ENCODE results near the gene SPPL3. TPM values are rescaled to one million over a fixed set of nuclear protein-coding genes. Genes with fewer than 3 reads are reported as not detected.
"Not testable (repeated sequence)": the region's sequence is repeated elsewhere in the genome, so short reads cannot be mapped to it uniquely, and the experiment has no call there.

The SPPL3 gene
- total and polyA plus RNA-seq, 2 donors: 10.9 to 22.4 TPM

- Histone ChIP-seq H3K4me1 (ENCODE audit: control insufficient read depth in 2 of 2, insufficient read depth in 2 of 2, low read length in 2 of 2) (peaks cover 14 to 28% of the 10 kb centered on the region in 2 donors), H3K27ac (ENCODE audit: low read depth in 1 of 2, low read length in 1 of 2) (no peak overlapping the region), H3K4me3 (ENCODE audit: low read length in 2 of 2) (no peak overlapping the region), H3K27me3 (ENCODE audit: control insufficient read depth in 2 of 2, insufficient read depth in 1 of 2, low read length in 1 of 2) (no peaks in the 10 kb centered on the region), H3K36me3 (ENCODE audit: control insufficient read depth in 2 of 2, insufficient read depth in 2 of 2, low read length in 1 of 2) (peaks cover 4 to 6% of the 10 kb centered on the region in 2 donors), H3K9me3 (ENCODE audit: control insufficient read depth in 2 of 2, insufficient read depth in 1 of 2, low read length in 1 of 2) (peaks cover 2 to 10% of the 10 kb centered on the region in 2 donors)
- peak in 1 of 9 donors; percentile 24 for DNase-seq (ENCODE audit: low read depth in 6 of 9, low spot score in 9 of 9)
- WGBS: 75% methylated on average over 3 of the region's 3 CpGs
Observed at GRCh38 chr12:120799243-120800045, 104.7 kb downstream of the SPPL3 start.

- Histone ChIP-seq H3K27me3 (ENCODE audit: control insufficient read depth in 2 of 2, insufficient read depth in 1 of 2, low read length in 1 of 2) (no peaks in the 10 kb centered on the region), H3K9me3 (ENCODE audit: control insufficient read depth in 2 of 2, insufficient read depth in 1 of 2, low read length in 1 of 2) (peaks cover 2 to 12% of the 10 kb centered on the region in 2 donors), H3K4me1 (ENCODE audit: control insufficient read depth in 2 of 2, insufficient read depth in 2 of 2, low read length in 2 of 2) (peaks cover 14 to 28% of the 10 kb centered on the region in 2 donors), H3K4me3 (ENCODE audit: low read length in 2 of 2) (no peak overlapping the region), H3K36me3 (ENCODE audit: control insufficient read depth in 2 of 2, insufficient read depth in 2 of 2, low read length in 1 of 2) (peaks cover 4 to 6% of the 10 kb centered on the region in 2 donors), H3K27ac (ENCODE audit: low read depth in 1 of 2, low read length in 1 of 2) (no peak overlapping the region)
- WGBS: 56% methylated on average over 4 of the region's 4 CpGs
- DNase-seq (ENCODE audit: low read depth in 6 of 9, low spot score in 9 of 9): no peak
Observed at GRCh38 chr12:120798696-120799095, 105.5 kb downstream of the SPPL3 start.

GRCh38 chr12:120797677-120798642, 106.2 kb downstream of the SPPL3 start:
- H3K27ac ChIP-seq (ENCODE audit: low read depth in 1 of 2, low read length in 1 of 2): no peak overlapping the region
- DNase-seq (ENCODE audit: low read depth in 6 of 9, low spot score in 9 of 9): no peak
- WGBS: 79% methylated on average over 7 of the region's 7 CpGs
- no peak overlapping the region for H3K4me3 ChIP-seq (ENCODE audit: low read length in 2 of 2)
- peaks cover 2 to 12% of the 10 kb centered on the region in 2 donors for H3K9me3 ChIP-seq (ENCODE audit: control insufficient read depth in 2 of 2, insufficient read depth in 1 of 2, low read length in 1 of 2)
- peaks cover 12 to 28% of the 10 kb centered on the region in 2 donors for H3K4me1 ChIP-seq (ENCODE audit: control insufficient read depth in 2 of 2, insufficient read depth in 2 of 2, low read length in 2 of 2)
- no peaks in the 10 kb centered on the region for H3K27me3 ChIP-seq (ENCODE audit: control insufficient read depth in 2 of 2, insufficient read depth in 1 of 2, low read length in 1 of 2)
- peaks cover 4 to 6% of the 10 kb centered on the region in 2 donors for H3K36me3 ChIP-seq (ENCODE audit: control insufficient read depth in 2 of 2, insufficient read depth in 2 of 2, low read length in 1 of 2)

- DNase-seq (ENCODE audit: low read depth in 6 of 9, low spot score in 9 of 9): no peak
- H3K36me3 ChIP-seq (ENCODE audit: control insufficient read depth in 2 of 2, insufficient read depth in 2 of 2, low read length in 1 of 2): peaks cover 3 to 4% of the 10 kb centered on the region in 2 donors
- H3K4me1 ChIP-seq (ENCODE audit: control insufficient read depth in 2 of 2, insufficient read depth in 2 of 2, low read length in 2 of 2): peaks cover 6 to 16% of the 10 kb centered on the region in 2 donors
- H3K9me3 ChIP-seq (ENCODE audit: control insufficient read depth in 2 of 2, insufficient read depth in 1 of 2, low read length in 1 of 2): peaks cover 2 to 12% of the 10 kb centered on the region in 2 donors
- no peak overlapping the region for H3K27ac ChIP-seq (ENCODE audit: low read depth in 1 of 2, low read length in 1 of 2)
- H3K4me3 ChIP-seq (ENCODE audit: low read length in 2 of 2): no peak overlapping the region
- 99% methylated on average over 4 of the region's 4 CpGs for WGBS
- H3K27me3 ChIP-seq (ENCODE audit: control insufficient read depth in 2 of 2, insufficient read depth in 1 of 2, low read length in 1 of 2): no peaks in the 10 kb centered on the region
Observed at GRCh38 chr12:120795441-120796178, 108.5 kb downstream of the SPPL3 start.

GRCh38 chr12:120793357-120793756, 110.8 kb downstream of the SPPL3 start:
- no peak overlapping the region for H3K4me3 ChIP-seq (ENCODE audit: low read length in 2 of 2)
- WGBS: 96% methylated on average over 1 of the region's 1 CpG
- no peak for DNase-seq (ENCODE audit: low read depth in 6 of 9, low spot score in 9 of 9)
- H3K9me3 ChIP-seq (ENCODE audit: control insufficient read depth in 2 of 2, insufficient read depth in 1 of 2, low read length in 1 of 2): peaks cover 2 to 12% of the 10 kb centered on the region in 2 donors
- H3K4me1 ChIP-seq (ENCODE audit: control insufficient read depth in 2 of 2, insufficient read depth in 2 of 2, low read length in 2 of 2): peaks cover 3 to 5% of the 10 kb centered on the region in 2 donors
- no peak overlapping the region for H3K27ac ChIP-seq (ENCODE audit: low read depth in 1 of 2, low read length in 1 of 2)
- no peaks in the 10 kb centered on the region for H3K27me3 ChIP-seq (ENCODE audit: control insufficient read depth in 2 of 2, insufficient read depth in 1 of 2, low read length in 1 of 2)
- peaks cover 7 to 12% of the 10 kb centered on the region in 2 donors for H3K36me3 ChIP-seq (ENCODE audit: control insufficient read depth in 2 of 2, insufficient read depth in 2 of 2, low read length in 1 of 2)

GRCh38 chr12:120792456-120792855, 111.7 kb downstream of the SPPL3 start:
- H3K36me3 ChIP-seq (ENCODE audit: control insufficient read depth in 2 of 2, insufficient read depth in 2 of 2, low read length in 1 of 2): peaks cover 7 to 12% of the 10 kb centered on the region in 2 donors
- not testable (repeated sequence) for H3K27me3 ChIP-seq (ENCODE audit: control insufficient read depth in 2 of 2, insufficient read depth in 1 of 2, low read length in 1 of 2); H3K4me3 ChIP-seq (ENCODE audit: low read length in 2 of 2); DNase-seq (ENCODE audit: low read depth in 6 of 9, low spot score in 9 of 9); H3K4me1 ChIP-seq (ENCODE audit: control insufficient read depth in 2 of 2, insufficient read depth in 2 of 2, low read length in 2 of 2); H3K27ac ChIP-seq (ENCODE audit: low read depth in 1 of 2, low read length in 1 of 2)
- over 99% methylated on average over 9 of the region's 9 CpGs for WGBS
- peaks cover 2 to 12% of the 10 kb centered on the region in 2 donors for H3K9me3 ChIP-seq (ENCODE audit: control insufficient read depth in 2 of 2, insufficient read depth in 1 of 2, low read length in 1 of 2)

GRCh38 chr12:120791669-120792176, 112.4 kb downstream of the SPPL3 start:
- Histone ChIP-seq H3K27ac (ENCODE audit: low read depth in 1 of 2, low read length in 1 of 2) (no peak overlapping the region), H3K4me3 (ENCODE audit: low read length in 2 of 2) (no peak overlapping the region), H3K9me3 (ENCODE audit: control insufficient read depth in 2 of 2, insufficient read depth in 1 of 2, low read length in 1 of 2) (peaks cover 2 to 8% of the 10 kb centered on the region in 2 donors), H3K4me1 (ENCODE audit: control insufficient read depth in 2 of 2, insufficient read depth in 2 of 2, low read length in 2 of 2) (no peaks in the 10 kb centered on the region), H3K36me3 (ENCODE audit: control insufficient read depth in 2 of 2, insufficient read depth in 2 of 2, low read length in 1 of 2) (peaks cover 7 to 12% of the 10 kb centered on the region in 2 donors), H3K27me3 (ENCODE audit: control insufficient read depth in 2 of 2, insufficient read depth in 1 of 2, low read length in 1 of 2) (no peaks in the 10 kb centered on the region)
- no peak for DNase-seq (ENCODE audit: low read depth in 6 of 9, low spot score in 9 of 9)
- 97% methylated on average over 2 of the region's 2 CpGs for WGBS

GRCh38 chr12:120790114-120790513, 114.0 kb downstream of the SPPL3 start:
- H3K4me3 ChIP-seq (ENCODE audit: low read length in 2 of 2): no peak overlapping the region
- H3K27ac ChIP-seq (ENCODE audit: low read depth in 1 of 2, low read length in 1 of 2): no peak overlapping the region
- no peaks in the 10 kb centered on the region for H3K27me3 ChIP-seq (ENCODE audit: control insufficient read depth in 2 of 2, insufficient read depth in 1 of 2, low read length in 1 of 2)
- peaks cover 0 to 4% of the 10 kb centered on the region in 2 donors for H3K9me3 ChIP-seq (ENCODE audit: control insufficient read depth in 2 of 2, insufficient read depth in 1 of 2, low read length in 1 of 2)
- WGBS: 98% methylated on average over 5 of the region's 5 CpGs
- no peak for DNase-seq (ENCODE audit: low read depth in 6 of 9, low spot score in 9 of 9)
- H3K36me3 ChIP-seq (ENCODE audit: control insufficient read depth in 2 of 2, insufficient read depth in 2 of 2, low read length in 1 of 2): peaks cover 3 to 11% of the 10 kb centered on the region in 2 donors
- no peaks in the 10 kb centered on the region for H3K4me1 ChIP-seq (ENCODE audit: control insufficient read depth in 2 of 2, insufficient read depth in 2 of 2, low read length in 2 of 2)

All from thymus (tissue), 11 donors.